Fibroblast of pulmonary artery (primary cell): ENCODE data around the gene MXD1.

Experiments
- DNase-seq: peaks from one replicate; pipeline ENCODE4 v3.0.0-alpha.2; 2010; ENCODE audit warnings: low read depth
- H3K4me3 ChIP-seq: replicated peaks from 2 replicates; pipeline ENCODE4 v1.5.1; 2011; ENCODE audit warnings: low read depth, mild to moderate bottlenecking, control low read depth, low read length, moderate library complexity
- CTCF ChIP-seq: IDR thresholded peaks from 2 replicates; pipeline ENCODE4 v1.5.1; 2011; ENCODE audit warnings: mild to moderate bottlenecking, control low read depth, low read length, inconsistent platforms; ENCODE audit errors: missing control alignments

MXD1 gene

DNA sequence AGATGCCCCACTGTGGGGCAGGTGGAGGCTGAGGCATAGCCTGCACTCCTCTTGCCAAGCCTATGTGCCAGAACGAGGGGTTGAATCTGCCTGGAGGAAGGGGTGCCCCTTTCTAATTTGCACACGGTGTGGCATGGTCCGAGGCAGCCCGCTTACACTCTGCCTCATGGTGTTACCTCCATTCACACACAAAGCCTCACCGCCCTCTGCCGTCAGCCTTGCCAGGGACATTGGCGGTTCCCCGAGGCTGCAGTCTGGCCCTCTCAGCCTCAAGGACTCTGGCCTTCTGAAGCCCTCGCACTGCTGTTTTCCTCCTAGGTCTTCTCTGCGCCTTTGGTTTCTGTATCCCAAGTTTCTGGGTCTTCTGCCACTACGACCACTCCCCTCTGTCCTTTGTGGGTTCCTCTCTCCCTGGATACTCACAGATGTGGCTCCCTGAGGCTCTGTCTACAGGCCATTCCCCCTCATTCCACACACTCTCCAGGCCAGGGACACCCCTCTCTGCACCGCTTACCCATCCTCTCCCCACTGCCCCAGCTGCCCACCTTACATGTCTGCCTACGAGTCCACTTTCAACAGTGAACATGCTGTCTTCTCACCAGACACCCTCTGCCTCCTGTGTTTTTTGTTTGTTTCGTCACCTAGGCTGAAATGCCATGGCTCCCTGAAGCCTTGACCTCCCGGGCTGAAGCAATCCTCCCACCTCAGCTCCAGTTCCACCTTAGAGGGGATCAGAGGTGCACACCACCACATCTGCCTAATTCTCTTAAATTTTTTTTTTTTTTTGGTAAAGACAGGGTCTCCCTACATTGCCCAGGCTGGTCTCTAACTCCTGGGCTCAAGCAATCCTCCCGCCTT lies 54.4 kb downstream of the MXD1 start:
- no peak overlapping the region for H3K4me3 ChIP-seq
- no peak for TF ChIP-seq CTCF
- no peak for DNase-seq

- no peak overlapping the region for H3K4me3 ChIP-seq
- DNase-seq, result no peak
- TF ChIP-seq CTCF, result no peak
Measured at GRCh38 chr2:69969991-69970390, 55.1 kb downstream of the MXD1 start.

DNA sequence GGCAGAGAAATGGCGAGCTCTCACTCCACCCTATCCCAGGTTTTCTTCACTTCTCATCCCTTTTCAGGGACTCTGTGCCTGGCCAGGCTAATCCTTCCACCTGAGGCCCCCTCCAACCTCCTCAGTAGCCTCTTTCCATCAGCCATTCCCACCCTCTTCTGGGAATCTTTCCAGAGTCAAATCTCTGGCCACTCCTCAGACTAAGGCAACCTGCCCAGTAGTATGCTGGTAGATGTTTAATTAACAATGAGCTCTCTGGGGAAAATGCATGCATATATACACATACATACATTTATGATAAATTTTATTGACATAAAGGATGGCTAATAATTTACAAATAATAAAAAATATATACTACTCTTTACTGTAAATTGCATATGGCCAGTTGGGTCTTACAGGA lies 57.9 kb downstream of the MXD1 start:
- no peak overlapping the region for H3K4me3 ChIP-seq
- no peak for TF ChIP-seq CTCF
- no peak for DNase-seq

DNA sequence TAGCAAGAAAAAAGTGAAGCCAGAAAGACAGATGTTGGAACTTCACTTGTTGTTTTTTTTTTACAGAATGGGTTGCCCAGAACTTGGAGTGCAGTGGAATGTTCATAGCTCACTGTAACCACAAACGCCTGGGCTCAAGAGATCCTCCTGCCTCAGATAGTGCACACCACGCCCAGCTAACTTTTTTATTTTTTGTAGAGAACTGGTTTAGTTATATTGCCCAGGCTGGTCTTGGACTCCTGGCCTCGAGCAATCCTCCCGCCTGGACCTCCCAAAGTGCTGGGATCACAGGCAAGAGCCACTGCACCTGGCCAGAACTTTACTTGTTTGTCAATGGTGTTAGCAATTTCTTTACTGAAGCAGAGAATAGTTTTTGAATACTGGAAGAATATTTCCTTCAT lies 58.4 kb downstream of the MXD1 start:
- no peak overlapping the region for H3K4me3 ChIP-seq
- TF ChIP-seq CTCF, result no peak
- peak; percentile 34 for DNase-seq

- H3K4me3 ChIP-seq, result no peak overlapping the region
- no peak for DNase-seq
- no peak for TF ChIP-seq CTCF
Measured at GRCh38 chr2:69975136-69975852, 60.4 kb downstream of the MXD1 start.

DNA sequence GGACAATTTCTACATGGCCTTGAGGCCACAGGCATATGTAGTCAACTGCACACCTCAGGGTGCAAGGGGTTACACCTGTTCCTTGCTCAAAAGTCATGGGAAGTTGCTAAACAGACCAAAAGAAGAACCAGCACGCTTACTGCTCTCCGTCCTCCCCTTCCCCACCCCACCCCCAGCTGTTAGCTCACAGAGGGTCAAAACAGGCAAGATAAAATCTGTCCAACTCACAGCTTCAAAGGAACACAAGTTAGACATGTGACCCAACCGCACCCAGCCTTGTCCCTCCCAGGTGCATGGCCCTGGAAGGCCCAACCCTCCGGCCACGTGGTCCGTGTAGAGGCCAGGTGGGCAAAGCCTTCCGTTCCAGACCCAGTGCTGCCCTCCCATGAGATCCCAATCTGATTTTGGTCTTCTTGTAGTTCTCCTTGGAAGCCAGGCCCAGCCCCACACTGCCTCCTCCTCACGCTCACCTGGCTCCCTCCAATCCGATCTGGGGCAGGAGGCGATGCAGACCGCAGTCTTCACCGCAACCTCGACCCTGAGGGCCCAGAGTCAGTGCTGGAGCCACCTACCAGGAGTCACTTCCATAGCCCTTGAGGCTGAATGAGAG lies 61.0 kb downstream of the MXD1 start:
- H3K4me3 ChIP-seq, result no peak overlapping the region
- DNase-seq, result no peak

More for the DNA sequence above, 61.0 kb downstream of the MXD1 start:
- no peak for TF ChIP-seq CTCF
